HG03066 (cell line): ENCODE measurements around the gene SWAP70.

ENCODE experiments used
- ATAC-seq: cut with Tn5 transposase; IDR thresholded peaks from one replicate; pipeline ENCODE4 v1.9.1; 2021; ENCODE audit warnings: low read depth; ENCODE audit not compliant: unreplicated experiment

Gene SWAP70

DNA sequence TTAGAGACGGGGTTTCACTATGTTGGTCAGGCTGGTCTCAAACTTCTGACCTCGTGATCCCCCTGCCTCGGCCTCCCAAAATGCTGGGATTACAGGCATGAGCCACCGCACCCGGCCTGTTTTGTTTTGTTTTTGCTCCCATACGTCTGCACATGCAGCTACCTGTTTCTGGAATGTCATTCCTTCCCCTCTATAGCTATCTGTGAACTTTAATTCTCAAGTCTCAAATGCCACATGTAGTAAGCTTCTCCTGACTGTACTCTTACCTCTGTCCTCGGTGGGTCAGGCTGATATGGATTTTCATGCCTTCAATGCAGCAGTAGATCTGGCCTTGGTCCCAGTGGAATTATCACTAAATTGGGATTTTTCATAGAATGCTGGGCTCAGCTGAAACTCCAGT, 12.4 kb upstream of the SWAP70 start:
- ATAC-seq, result no peak

DNA sequence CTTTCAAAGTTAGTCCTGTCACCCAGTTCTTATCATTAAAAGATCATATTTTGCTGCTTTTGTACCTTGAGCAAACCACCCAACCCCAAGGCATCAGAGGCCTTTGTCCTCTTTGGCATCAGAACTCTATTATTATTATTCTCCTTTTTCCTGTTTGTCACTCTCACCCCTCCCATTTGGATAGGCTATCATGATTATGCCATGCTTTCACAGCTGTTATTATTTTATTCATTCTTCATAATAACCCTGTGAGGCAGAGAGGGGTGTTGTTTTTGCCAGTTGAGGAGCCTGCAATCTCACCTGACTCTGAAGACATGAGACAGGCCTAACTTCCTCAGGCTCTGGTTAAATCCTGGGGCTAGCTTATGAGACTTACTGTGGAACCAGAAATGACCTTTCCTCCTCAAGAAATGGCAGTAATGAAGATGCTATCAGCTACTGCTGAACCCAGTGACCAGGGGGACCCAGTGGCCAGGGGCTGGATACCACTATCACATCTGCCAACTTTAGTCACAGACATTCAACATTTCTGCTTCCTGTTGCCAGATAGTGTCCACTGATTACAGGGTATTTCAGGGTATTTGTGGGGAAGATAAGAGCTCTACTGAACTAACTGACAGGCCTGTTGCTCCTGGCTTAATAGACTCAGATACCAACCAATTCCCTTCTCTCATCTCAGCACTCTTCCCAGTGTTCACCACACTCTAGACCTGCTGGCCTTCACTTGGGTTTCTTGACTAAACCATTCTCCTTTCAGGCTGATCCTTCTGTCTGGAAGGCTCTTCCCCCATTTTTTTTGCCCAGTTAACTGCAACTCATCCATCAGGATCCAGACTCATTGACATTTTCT, 11.8 kb upstream of the SWAP70 start:
- no peak for ATAC-seq

DNA sequence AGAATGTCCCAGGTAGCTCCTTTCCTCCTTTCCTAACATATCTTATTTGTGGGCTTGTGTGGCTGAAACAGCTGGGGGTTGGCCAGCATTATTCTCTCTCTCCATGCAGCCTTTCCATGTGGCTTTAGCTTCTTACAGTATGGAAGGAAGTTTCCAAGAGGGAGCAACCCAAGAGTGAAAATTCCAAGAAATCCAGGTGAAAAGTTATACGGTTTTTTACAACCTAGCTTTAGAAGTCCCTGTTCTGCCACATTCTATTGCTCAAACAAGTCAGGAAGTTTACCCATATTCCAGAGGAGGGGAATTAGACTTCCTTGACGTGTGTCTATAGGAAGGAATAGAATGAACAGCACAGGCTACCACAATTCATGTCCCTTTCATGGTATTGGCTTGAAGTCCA, 10.0 kb upstream of the SWAP70 start:
- ATAC-seq, result no peak

DNA sequence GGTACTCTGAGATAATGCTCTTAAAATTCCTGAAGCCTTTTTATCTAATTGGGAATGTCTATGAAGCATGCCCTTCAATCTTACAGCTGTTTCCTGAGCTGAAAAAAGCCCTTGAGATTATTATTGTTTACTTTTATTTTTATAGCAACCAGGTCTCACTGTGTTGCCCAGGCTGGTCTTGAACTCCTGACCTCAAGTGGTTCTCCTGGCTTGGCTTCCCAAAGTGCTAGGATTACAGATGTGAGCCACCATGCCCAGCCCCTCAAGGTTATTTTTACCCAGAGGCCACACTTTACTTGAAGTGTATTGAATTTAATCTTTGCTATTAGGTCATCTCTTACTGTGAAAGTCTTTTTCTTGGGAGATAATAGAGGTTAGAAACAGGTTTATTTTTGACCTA, 7.0 kb upstream of the SWAP70 start:
- no peak for ATAC-seq

DNA sequence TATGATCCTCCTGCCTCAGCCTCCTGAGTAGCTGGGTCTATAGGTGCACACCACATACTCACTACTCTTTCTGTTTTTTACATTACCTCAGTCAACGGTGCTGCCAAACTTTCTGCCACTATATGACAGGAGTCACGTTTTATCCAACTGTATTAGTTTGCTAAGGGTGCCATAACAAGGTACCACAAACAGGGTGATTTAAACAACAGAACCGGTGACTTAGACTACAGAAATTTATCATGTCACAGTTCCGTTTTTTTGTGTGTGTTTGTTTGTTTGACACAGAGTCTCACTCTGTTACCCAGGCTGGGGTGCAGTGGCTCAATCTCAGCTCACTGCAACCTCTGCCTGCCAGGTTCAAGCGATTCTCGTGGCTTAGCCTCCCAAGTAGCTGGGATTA, 6.3 kb upstream of the SWAP70 start:
- no peak for ATAC-seq

DNA sequence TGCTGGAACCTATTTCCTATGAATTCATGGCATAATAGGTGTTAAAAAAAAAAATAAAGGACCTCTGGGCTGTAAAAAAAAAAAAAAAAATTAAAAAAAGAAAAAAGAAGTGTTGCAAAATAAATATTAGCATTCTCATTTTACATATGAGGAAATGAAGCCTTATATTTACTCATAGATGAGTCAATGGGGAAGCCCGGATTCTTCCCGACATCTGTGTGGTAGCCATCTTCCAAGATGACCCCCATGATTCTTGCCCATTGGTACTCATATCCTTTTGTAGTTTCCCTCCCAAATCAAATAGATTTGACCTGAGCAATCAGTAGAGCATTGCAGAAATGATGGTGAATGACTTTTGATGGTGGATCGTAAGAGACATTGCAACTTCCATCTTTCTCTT, 3.0 kb upstream of the SWAP70 start:
- no peak for ATAC-seq

DNA sequence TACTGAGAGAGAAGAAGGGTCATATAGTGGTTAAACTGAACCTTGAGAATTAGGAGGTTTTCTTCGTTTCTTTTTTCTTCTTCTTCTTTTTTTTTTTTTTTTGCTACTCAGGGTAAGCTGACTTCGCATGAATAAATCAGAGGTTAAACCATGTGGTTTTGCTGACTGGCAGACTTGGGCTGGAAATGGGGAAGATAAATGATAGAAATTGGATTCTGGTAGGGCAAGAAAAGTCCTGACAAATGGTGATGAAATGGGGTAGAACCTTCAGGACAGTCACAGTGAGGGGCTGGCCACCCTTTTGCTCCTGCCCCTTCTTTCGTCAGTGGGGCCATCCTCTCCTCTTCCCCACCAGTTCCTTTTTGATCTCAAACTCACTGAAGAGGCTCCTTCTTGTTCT, 1.6 kb upstream of the SWAP70 start:
- no peak for ATAC-seq

DNA sequence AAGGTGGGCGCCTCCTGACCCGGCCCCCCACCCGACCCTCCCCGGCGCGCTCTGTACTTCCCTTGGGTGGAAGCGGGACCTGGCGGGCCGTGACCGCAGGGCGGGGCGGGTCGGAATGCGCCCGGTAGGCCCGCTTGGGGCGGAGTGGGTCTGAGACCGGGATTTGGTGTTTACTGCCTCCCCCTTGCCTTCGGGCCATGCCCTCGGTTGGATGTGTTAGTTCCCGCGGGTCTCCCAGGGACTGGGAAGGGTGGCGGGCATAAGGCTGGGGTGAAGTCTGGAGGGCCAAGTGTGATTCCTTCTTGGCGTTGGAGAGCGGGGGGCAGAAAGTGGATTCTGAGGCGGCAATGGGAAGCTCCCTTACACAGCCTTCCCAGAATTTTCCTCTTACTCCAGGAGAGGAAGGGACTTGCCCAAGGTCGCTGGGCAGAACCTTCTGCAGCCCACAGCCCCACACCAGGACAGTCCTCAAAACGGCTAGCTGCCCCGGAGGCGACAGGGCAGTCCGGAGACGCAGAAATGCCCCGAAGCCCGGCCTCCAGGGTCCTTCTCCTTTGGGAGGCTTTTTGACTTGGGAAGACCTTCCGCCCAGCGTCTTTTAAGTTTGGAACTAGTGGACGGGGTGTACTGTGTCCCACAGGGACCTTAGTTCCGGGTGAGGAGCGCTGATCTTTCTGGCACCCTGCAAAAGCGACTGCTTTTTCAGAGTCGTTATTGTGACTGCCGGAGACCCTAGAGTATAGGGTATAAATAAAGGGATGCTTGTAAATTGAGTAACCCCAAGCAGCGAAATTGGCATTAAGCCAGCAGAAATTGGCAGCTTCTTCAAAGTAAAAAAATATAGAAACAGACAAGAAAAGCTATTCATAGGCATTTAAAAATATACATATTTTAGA, 647 bp downstream of the SWAP70 start:
- ATAC-seq, result peak; percentile 33

DNA sequence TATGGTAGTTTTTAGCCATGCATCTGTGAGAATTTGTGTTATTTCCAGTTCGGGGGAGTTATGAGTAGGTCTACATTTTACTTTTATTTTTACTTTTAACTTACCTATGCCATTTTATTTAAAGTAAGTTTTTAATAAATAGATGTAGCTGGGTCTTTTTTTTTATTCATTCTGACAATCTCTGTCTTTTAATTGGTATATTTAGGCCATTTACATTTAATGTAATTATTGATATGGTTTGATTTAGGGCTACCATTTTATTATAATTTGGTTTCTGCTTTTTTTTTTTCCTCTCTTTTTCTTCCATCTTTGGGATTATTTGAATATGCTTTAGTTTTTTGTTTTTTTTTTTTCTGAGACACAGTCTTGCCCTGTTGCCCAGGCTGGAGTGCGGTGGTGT, 1.9 kb downstream of the SWAP70 start:
- ATAC-seq, result no peak

DNA sequence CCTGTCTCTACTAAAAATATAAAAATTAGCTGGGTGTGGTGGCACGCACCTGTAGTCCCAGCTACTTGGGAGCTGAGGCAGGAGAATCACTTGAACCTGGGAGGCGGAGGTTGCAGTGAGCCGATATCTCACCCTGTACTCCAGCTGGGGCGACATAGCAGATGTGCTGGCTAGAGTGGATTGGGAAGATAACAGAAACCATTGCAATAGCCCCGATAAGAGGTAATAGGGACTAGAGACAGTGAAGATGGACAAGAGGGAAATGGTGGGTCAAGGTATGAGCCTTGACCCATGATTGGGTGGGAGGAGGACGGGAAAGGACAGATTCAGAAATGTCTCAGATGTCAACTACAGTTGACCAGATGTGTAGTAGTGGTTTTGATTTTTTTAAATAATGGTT, 6.1 kb downstream of the SWAP70 start:
- no peak for ATAC-seq

DNA sequence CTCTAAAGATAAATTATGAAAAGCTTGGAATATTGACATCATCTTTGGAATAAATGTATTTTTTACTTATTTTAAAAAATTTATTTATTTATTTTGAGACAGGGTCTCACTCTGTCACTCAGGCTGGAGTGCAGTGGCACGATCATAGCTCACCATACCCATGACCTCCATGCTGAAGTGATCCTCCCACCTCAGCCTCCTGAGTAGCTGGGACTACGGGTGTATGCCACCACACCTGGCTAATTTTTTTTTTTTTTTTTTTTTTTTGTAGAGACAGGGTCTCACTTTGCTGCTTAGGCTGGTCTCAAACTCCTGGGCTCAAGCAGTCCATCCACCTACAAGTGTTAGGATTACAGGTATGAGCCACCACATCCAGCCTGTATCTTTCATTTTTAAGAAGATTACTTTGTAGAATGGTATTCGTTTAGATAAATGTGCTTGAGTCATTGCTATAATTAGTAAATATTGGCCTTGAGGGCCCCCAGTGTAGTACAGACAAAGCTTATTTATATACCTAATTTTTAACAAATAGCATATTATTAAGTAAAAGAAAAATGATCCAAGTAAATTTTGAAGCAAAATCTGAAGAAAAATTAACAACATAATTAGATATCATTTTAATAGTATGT, 8.5 kb downstream of the SWAP70 start:
- no peak for ATAC-seq

DNA sequence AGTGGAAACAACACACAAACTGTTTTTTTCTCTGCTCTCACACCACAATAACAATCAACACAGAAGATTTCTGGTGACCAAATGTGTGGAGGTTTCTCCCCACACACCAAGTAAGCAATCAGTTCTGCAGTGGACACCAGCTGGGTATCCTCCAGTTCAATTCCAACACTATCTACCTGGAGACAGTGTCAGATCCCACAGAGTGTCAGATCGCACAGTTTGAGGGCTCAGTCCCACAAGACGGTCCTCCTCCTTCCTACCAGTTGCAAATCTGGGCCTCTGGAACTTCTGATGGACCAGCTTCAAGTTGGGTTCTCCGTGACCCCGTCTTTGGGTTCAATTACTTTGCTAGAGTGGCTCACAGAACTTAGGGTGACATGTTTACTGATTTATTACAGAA, 9.0 kb downstream of the SWAP70 start:
- no peak for ATAC-seq

DNA sequence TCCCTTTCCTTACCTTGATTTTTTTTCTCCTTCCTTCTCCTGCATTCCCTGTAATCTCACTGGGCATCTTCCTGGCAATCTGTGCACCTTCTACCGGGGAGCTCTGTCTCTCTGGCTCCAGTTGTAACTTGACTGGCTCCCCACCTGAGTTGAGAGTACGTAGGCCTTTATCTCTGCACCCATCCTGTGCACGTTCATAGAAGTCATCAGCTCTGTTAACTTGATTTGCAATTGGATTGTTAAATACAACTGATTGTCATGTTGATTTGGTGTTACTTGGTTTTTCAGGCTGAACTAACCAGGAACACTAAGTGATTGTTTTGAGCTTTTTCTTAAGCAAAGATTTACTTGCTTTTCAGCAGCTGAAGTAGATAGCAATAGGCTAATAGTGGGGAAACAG, 11.8 kb downstream of the SWAP70 start:
- ATAC-seq, result no peak

DNA sequence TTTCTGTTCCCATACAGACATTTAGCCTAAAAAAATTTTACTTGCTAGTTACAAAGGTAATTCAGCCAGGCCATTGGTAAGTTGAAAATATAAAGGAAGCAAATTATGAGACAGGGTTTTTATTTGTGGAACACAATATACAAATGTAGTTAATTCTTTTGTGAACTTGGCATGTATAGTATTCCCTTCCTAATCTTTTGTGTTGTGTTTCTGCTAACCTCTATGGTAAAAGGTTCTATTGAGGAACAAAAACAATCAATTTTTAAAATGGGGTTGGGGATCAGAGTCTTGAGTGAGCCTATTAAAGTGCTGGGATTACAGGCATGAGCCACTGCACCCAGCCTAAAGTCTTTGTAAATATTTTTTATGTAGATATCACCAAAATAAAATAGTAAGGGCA, 14.1 kb downstream of the SWAP70 start:
- ATAC-seq, result no peak

DNA sequence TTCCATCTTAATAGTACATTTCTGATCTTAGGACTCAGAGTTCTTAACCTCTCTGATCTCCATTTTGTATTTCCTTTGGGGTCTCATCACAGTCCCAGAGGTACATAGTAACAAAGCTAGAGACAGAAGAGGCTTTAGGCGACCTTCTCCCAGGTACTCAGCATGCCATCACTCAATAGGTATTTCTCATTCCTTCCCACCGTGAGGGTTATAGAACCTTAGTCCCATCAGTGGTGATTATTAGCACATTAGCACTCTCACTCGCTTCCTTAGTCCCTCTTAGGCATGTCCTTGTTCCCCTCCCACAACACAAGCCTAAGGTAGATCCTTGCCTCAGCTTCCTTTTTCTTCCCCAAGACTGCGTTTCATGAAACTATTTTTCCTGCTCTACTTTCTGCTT, 14.7 kb downstream of the SWAP70 start:
- no peak for ATAC-seq

DNA sequence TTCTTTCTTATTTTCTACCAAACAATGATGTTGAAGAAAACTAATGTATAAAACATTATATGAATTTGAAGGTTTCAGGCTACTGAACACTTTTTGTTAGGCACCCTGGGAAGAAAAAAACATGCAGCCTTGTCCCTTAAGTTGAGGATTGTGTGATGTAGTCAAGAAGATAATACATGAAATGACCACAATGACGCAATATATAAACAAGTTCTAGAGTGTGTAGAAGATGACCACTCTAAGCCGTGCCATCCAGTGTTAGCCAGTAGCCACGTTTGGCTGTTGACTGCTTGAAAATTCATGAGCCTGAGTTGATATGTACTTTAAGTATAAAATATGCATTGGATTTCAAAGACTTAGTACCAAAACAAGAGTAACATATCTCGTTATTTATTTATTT, 16.2 kb downstream of the SWAP70 start:
- ATAC-seq, result no peak

DNA sequence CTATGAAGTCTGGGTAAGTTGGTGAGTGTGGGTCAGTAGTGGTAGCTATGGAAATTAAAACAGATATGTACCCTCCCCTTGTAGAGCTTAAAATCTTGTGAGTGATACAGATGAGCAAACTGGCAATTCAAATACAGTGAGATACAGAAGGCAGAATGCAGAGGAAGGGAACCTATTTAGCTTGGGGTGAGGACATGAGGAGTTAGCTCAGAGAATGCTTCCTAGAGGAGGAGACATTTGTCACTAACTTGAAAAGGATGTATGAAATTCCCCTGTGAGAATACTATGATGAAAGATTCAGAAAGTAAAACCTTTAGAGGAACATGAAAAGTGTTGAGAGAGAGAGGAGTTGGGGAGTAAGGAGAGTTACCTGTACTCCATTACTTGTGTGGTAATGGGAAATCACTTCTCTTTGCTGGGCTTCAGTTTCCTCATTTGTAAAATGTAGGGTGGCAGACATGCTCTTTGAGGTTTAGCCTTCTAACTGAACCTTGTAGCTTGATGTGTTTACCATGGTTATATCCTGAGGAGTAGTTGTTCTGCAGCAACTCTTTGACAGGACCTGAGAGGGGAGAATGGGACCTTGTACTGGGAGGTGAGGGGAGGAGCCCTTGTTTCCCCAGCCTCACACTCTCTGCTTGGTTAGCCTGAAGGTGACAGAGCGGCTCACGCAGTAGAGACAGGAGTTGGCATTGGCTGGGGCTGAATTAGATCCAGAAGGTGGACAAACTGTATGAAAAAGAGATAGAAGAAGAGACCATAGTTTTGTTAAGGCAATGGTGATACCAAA, 17.9 kb downstream of the SWAP70 start:
- ATAC-seq, result no peak

DNA sequence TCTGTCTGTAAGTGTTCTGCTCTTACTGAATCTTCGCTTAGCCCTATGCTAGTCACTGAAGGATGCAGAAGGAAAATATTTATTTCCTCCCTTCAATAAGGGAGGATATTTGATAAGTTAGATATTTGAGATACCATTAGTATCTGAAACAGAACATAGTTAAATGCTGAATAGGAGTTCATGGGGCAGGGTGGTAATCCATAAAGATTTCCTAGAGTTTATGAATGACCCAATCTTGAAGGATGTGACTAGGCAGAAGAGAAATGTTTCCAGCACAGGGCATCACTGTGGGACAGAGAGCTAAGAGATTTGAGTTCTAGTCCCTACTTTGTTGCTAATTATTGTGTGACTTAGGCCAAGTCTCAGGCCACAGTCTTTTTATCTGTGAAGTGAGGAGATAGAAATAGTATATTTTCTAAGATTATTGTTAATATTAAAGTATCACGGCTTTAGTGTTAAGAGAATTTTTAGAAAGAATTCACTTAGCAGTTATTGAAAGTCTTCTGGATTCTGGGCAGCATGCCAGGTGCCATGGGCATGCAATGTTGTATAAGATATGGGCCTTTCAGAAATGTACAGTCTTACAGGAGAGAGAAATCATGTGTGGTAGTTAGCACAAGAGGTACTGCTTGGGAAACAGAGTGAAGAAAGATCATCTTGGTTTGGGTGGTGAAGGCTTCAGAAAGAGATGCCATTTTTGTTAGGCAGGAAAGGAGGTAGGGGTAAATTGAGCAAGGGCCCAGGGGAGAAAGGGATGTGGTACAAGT, 24.0 kb downstream of the SWAP70 start:
- ATAC-seq, result no peak

DNA sequence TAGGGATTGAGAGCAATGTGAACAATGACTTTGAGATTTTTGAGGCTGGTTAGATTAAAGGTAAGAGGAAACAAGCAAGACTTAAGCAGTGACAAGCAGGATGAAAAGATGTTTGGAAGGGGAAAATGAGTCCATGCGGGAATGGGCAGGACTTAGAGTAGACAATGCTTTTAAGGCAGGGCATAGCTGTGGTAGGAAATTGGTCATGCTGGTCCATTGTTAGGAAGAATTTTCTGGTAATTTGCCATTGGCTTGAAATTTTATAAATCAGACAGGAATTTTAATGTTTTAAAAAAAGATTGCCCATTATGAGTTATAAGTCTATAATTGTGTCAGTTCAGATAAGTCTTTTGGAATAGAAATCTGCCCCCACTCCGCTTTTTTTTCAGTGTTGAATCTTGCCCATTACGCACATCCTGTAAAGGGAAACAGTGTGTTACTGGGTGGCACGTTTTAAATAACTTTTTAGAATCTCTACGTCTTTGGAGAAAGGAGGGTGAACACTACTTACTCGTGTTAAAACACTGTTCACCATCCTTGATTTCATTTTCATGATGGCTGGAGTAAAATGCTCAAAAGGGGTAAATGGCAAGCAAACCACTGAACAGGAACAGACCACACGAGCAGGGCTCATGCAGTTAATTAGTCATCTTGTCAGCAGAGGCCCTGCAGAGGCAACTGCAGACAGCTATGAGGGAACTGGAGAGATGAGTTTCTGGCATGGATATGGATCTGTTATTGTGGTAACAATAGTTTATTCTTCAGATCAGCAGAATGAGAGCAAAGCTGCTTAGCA, 25.0 kb downstream of the SWAP70 start:
- peak; percentile 69 for ATAC-seq
